Choroid plexus epithelial cell (primary cell): ENCODE data around the gene KLHL17.

Experiments
- DNase-seq: peaks from one replicate; pipeline ENCODE4 v3.0.0-alpha.2; 2010; ENCODE audit warnings: low read depth
- H3K4me3 ChIP-seq: 2 replicates; pipeline ENCODE4 v1.5.1; 2011; ENCODE audit warnings: low read depth, mild to moderate bottlenecking, control low read depth, low read length, moderate library complexity
- CTCF ChIP-seq: conservative IDR thresholded peaks from 2 replicates; pipeline ENCODE4 v1.5.1; 2011; ENCODE audit warnings: low read depth, mild to moderate bottlenecking, control low read depth, inconsistent platforms, low read length, moderate library complexity

KLHL17 gene

GRCh38 chr1:956636-957035 lies 3.7 kb upstream of the KLHL17 start:
- no peak for DNase-seq
- no peak for TF ChIP-seq CTCF

GRCh38 chr1:958823-959730 lies 1.3 kb upstream of the KLHL17 start, which contains the start of gene NOC2L:
Gene NOC2L, minus strand, starts transcription at chr1:959256. Its CDS starts 16 bp downstream, at chr1:959240.
- peak; percentile 90 for DNase-seq
- peak within 1 kb of the TSS; percentile 94 for H3K4me3 ChIP-seq
- no peak for TF ChIP-seq CTCF

More at GRCh38 chr1:956636-957035, 3.7 kb upstream of the KLHL17 start:
- H3K4me3 ChIP-seq: no peak overlapping the region

- no peak for TF ChIP-seq CTCF
- DNase-seq: no peak
- peak overlapping the region; percentile 66 for H3K4me3 ChIP-seq
Measured at GRCh38 chr1:959731-960362, 537 bp upstream of the KLHL17 start.

GRCh38 chr1:961132-961669 lies 817 bp downstream of the KLHL17 start:
- TF ChIP-seq CTCF: no peak
- peak overlapping the region; percentile 66 for H3K4me3 ChIP-seq
- no peak for DNase-seq

GRCh38 chr1:962381-963300 lies 2.3 kb downstream of the KLHL17 start:
- no peak for DNase-seq
- TF ChIP-seq CTCF: no peak
- no peak overlapping the region for H3K4me3 ChIP-seq

- TF ChIP-seq CTCF: no peak
- no peak overlapping the region for H3K4me3 ChIP-seq
- no peak for DNase-seq
Measured at GRCh38 chr1:963301-963651, 2.9 kb downstream of the KLHL17 start.
